ENCODE measurements around the gene OTULINL. TPM values are rescaled to one million over a fixed set of nuclear protein-coding genes. Genes with fewer than 3 reads are reported as not detected.

The OTULINL gene
- total RNA-seq, 1 experiment from 2014 or later, result 21.5 TPM

- no peak for DNase-seq
- Histone ChIP-seq H3K27me3 (no peaks in the 10 kb centered on the region), H3K9me3 (replicated peaks) (no peaks in the 10 kb centered on the region), H3K27ac (no peak overlapping the region), H3K4me1 (no peaks in the 10 kb centered on the region), H3K36me3 (no peaks in the 10 kb centered on the region), H3K4me3 (no peak overlapping the region)
Observed at GRCh38 chr5:14656898-14657297, 75.3 kb downstream of the OTULINL start.

GRCh38 chr5:14659821-14660607 is 78.4 kb downstream of the OTULINL start:
- no peaks in the 10 kb centered on the region for H3K36me3 ChIP-seq
- no peaks in the 10 kb centered on the region for H3K4me1 ChIP-seq
- DNase-seq, result no peak
- no peak overlapping the region for H3K4me3 ChIP-seq
- no peaks in the 10 kb centered on the region for H3K9me3 ChIP-seq (replicated peaks)
- no peak overlapping the region for H3K27ac ChIP-seq
- H3K27me3 ChIP-seq, result no peaks in the 10 kb centered on the region

- no peaks in the 10 kb centered on the region for H3K27me3 ChIP-seq
- no peaks in the 10 kb centered on the region for H3K36me3 ChIP-seq
- H3K9me3 ChIP-seq (replicated peaks), result no peaks in the 10 kb centered on the region
- H3K4me3 ChIP-seq, result no peak overlapping the region
- DNase-seq, result no peak
- H3K4me1 ChIP-seq, result no peaks in the 10 kb centered on the region
- H3K27ac ChIP-seq, result no peak overlapping the region
Observed at GRCh38 chr5:14660833-14661232, 79.2 kb downstream of the OTULINL start.

Other genes starting within 250 kb of the OTULINL start
- 16.9 and 18.2 TPM in 2 replicates for gene OTULIN, start 82.9 kb downstream of the OTULINL start, total RNA-seq (2014; rRNA removed; shearing (Covaris generic))

All from SJCRH30 (cell line).